HUES48 (cell line): Measurements from ENCODE around the gene MAG.

Experiments
- H3K27ac ChIP-seq: one replicate; pipeline ENCODE4 v1.7.0; 2013; ENCODE audit warnings: low read depth, low read length, inconsistent platforms
- H3K27me3 ChIP-seq: 2 replicates; pipeline ENCODE4 v1.6.1; 2013; ENCODE audit warnings: mild to moderate bottlenecking, low read length; ENCODE audit not compliant: control insufficient read depth, insufficient read depth
- H3K36me3 ChIP-seq: 2 replicates; pipeline ENCODE4 v1.6.1; 2013; ENCODE audit warnings: low read length; ENCODE audit not compliant: control insufficient read depth, insufficient read depth
- H3K4me1 ChIP-seq: 2 replicates; pipeline ENCODE4 v1.6.1; 2013; ENCODE audit warnings: mild to moderate bottlenecking, low read length; ENCODE audit not compliant: control insufficient read depth, insufficient read depth
- H3K4me3 ChIP-seq: 2 replicates; pipeline ENCODE4 v1.5.1; 2013; ENCODE audit warnings: mild to moderate bottlenecking, low read depth, low read length
- H3K9ac ChIP-seq: 2 replicates; pipeline ENCODE4 v1.6.1; 2013; ENCODE audit warnings: mild to moderate bottlenecking, low read depth, low read length, moderate library complexity
- H3K9me3 ChIP-seq: 2 replicates; pipeline ENCODE4 v1.6.1; 2013; ENCODE audit warnings: low read length; ENCODE audit not compliant: control insufficient read depth, insufficient read depth

MAG gene

GRCh38 chr19:35313587-35313986 lies 21.6 kb downstream of the MAG start:
- Histone ChIP-seq H3K9ac (no peak overlapping the region), H3K4me3 (no peak overlapping the region), H3K9me3 (no peaks in the 10 kb centered on the region), H3K4me1 (no peaks in the 10 kb centered on the region), H3K36me3 (no peaks in the 10 kb centered on the region), H3K27ac (no peak overlapping the region), H3K27me3 (no peaks in the 10 kb centered on the region)

GRCh38 chr19:35314031-35314430 lies 22.1 kb downstream of the MAG start:
- no peaks in the 10 kb centered on the region for H3K36me3 ChIP-seq
- H3K9ac ChIP-seq: no peak overlapping the region

GRCh38 chr19:35314858-35315470 lies 23.0 kb downstream of the MAG start:
- no peak overlapping the region for H3K9ac ChIP-seq
- no peak overlapping the region for H3K4me3 ChIP-seq
- H3K27me3 ChIP-seq: no peaks in the 10 kb centered on the region
- H3K4me1 ChIP-seq: no peaks in the 10 kb centered on the region
- no peaks in the 10 kb centered on the region for H3K9me3 ChIP-seq
- H3K36me3 ChIP-seq: no peaks in the 10 kb centered on the region
- no peak overlapping the region for H3K27ac ChIP-seq

More at GRCh38 chr19:35314031-35314430, 22.1 kb downstream of the MAG start:
- Histone ChIP-seq H3K27ac (no peak overlapping the region), H3K4me1 (no peaks in the 10 kb centered on the region), H3K27me3 (no peaks in the 10 kb centered on the region), H3K4me3 (no peak overlapping the region), H3K9me3 (no peaks in the 10 kb centered on the region)

- Histone ChIP-seq H3K9me3 (no peaks in the 10 kb centered on the region), H3K36me3 (no peaks in the 10 kb centered on the region), H3K9ac (no peak overlapping the region), H3K4me1 (no peaks in the 10 kb centered on the region), H3K27ac (no peak overlapping the region), H3K4me3 (no peak overlapping the region), H3K27me3 (no peaks in the 10 kb centered on the region)
These were observed 23.9 kb downstream of the MAG start for GRCh38 chr19:35315883-35316282.

- H3K4me3 ChIP-seq: no peak overlapping the region
- no peak overlapping the region for H3K27ac ChIP-seq
- no peaks in the 10 kb centered on the region for H3K27me3 ChIP-seq
- H3K4me1 ChIP-seq: no peaks in the 10 kb centered on the region
- no peaks in the 10 kb centered on the region for H3K9me3 ChIP-seq
- H3K9ac ChIP-seq: no peak overlapping the region
- H3K36me3 ChIP-seq: no peaks in the 10 kb centered on the region
These were observed 24.6 kb downstream of the MAG start for GRCh38 chr19:35316560-35316959.

- no peaks in the 10 kb centered on the region for H3K27me3 ChIP-seq
- no peak overlapping the region for H3K27ac ChIP-seq
- no peak overlapping the region for H3K9ac ChIP-seq
- no peaks in the 10 kb centered on the region for H3K4me1 ChIP-seq
- no peak overlapping the region for H3K4me3 ChIP-seq
- H3K9me3 ChIP-seq: no peaks in the 10 kb centered on the region; the same call in 1 of the 2 replicates
- no peaks in the 10 kb centered on the region for H3K36me3 ChIP-seq
These were observed 25.6 kb downstream of the MAG start for GRCh38 chr19:35317464-35318043.

GRCh38 chr19:35318679-35319448 lies 26.9 kb downstream of the MAG start:
- Histone ChIP-seq H3K9ac (no peak overlapping the region), H3K9me3 (no peaks in the 10 kb centered on the region; the same call in 1 of the 2 replicates), H3K27ac (no peak overlapping the region), H3K4me1 (no peaks in the 10 kb centered on the region), H3K27me3 (no peaks in the 10 kb centered on the region), H3K36me3 (no peaks in the 10 kb centered on the region), H3K4me3 (no peak overlapping the region)

GRCh38 chr19:35320065-35320713 lies 28.2 kb downstream of the MAG start:
- no peak overlapping the region for H3K4me3 ChIP-seq
- no peaks in the 10 kb centered on the region for H3K4me1 ChIP-seq
- H3K27me3 ChIP-seq: no peaks in the 10 kb centered on the region
- no peak overlapping the region for H3K27ac ChIP-seq
- H3K36me3 ChIP-seq: no peaks in the 10 kb centered on the region
- H3K9me3 ChIP-seq: no peaks in the 10 kb centered on the region; the same call in 1 of the 2 replicates
- no peak overlapping the region for H3K9ac ChIP-seq

GRCh38 chr19:35321291-35321690 lies 29.3 kb downstream of the MAG start:
- Histone ChIP-seq H3K4me3 (no peak overlapping the region), H3K27ac (no peak overlapping the region), H3K9me3 (no peaks in the 10 kb centered on the region; the same call in 1 of the 2 replicates), H3K9ac (no peak overlapping the region), H3K36me3 (no peaks in the 10 kb centered on the region), H3K4me1 (no peaks in the 10 kb centered on the region), H3K27me3 (no peaks in the 10 kb centered on the region)

GRCh38 chr19:35322014-35322413 lies 30.1 kb downstream of the MAG start:
- H3K9me3 ChIP-seq: no peaks in the 10 kb centered on the region; the same call in 1 of the 2 replicates
- H3K4me3 ChIP-seq: no peak overlapping the region

GRCh38 chr19:35327642-35328041 lies 35.7 kb downstream of the MAG start:
- Histone ChIP-seq H3K27ac (no peak overlapping the region), H3K27me3 (no peaks in the 10 kb centered on the region), H3K4me1 (no peaks in the 10 kb centered on the region), H3K36me3 (no peaks in the 10 kb centered on the region), H3K4me3 (no peak overlapping the region), H3K9ac (no peak overlapping the region), H3K9me3 (no peaks in the 10 kb centered on the region)

More at GRCh38 chr19:35322014-35322413, 30.1 kb downstream of the MAG start:
- no peak overlapping the region for H3K27ac ChIP-seq
- H3K27me3 ChIP-seq: no peaks in the 10 kb centered on the region
- H3K4me1 ChIP-seq: no peaks in the 10 kb centered on the region
- H3K36me3 ChIP-seq: no peaks in the 10 kb centered on the region
- H3K9ac ChIP-seq: no peak overlapping the region
